H1 (cell line): Measurements from ENCODE around the gene KCNMA1. TPM values are rescaled to one million over a fixed set of nuclear protein-coding genes. Genes with fewer than 3 reads are reported as not detected.

Experiments
- CTCF ChIA-PET: fragments of 300-600 bp; sonication (Branson Sonifier 250); formaldehyde crosslinking; loops from one replicate; lab custom pipeline; 2021; ENCODE audit not compliant: partially characterized antibody; lab: Charles Lee
- POLR2A ChIA-PET: fragments of 300-600 bp; sonication (Branson Sonifier 250); formaldehyde crosslinking; loops from one replicate; lab custom pipeline; 2021; ENCODE audit warnings: inconsistent platforms; ENCODE audit not compliant: partially characterized antibody; lab: Charles Lee
- DNase-seq, 2 experiments: peaks; one replicate each; pipeline versions ENCODE4 v3.0.0 to v3.0.0-alpha.2; 2010 to 2022; ENCODE audit warnings: low spot score in 2 of 2, low read depth in 1 of 2, mixed read lengths in 1 of 2
- FAIRE-seq: peaks from 2 replicates; lab custom pipeline; 2011; peaks lifted over from hg19 to GRCh38; lab: Jason Lieb, UNC
- H2AFZ ChIP-seq: 2 replicates; pipeline ENCODE4 v1.8.1; 2012; ENCODE audit warnings: low read length, inconsistent platforms
- H2AK5ac ChIP-seq: 2 replicates; pipeline ENCODE4 v1.6.1; 2013; ENCODE audit warnings: low read depth, low read length
- H2BK120ac ChIP-seq: replicated peaks from 2 replicates; pipeline ENCODE3; 2013; ENCODE audit warnings: low read depth, low read length, inconsistent platforms
- H2BK12ac ChIP-seq: 2 replicates; pipeline ENCODE4 v1.6.1; 2013; ENCODE audit warnings: low read depth, low read length
- H2BK15ac ChIP-seq: 2 replicates; pipeline ENCODE4 v1.6.1; 2013; ENCODE audit warnings: low read length
- H2BK20ac ChIP-seq: 2 replicates; pipeline ENCODE4 v1.6.1; 2013; ENCODE audit warnings: low read length
- H2BK5ac ChIP-seq: 2 replicates; pipeline ENCODE4 v1.6.1; 2013; ENCODE audit warnings: low read depth, low read length
- H3K14ac ChIP-seq: 2 replicates; pipeline ENCODE4 v1.6.1; 2013; ENCODE audit warnings: inconsistent platforms; ENCODE audit not compliant: insufficient read length
- H3K18ac ChIP-seq: 2 replicates; pipeline ENCODE4 v1.6.1; 2013; ENCODE audit warnings: low read length; ENCODE audit errors: extremely low read depth
- H3K23ac ChIP-seq: 2 replicates; pipeline ENCODE4 v1.6.1; 2013; ENCODE audit warnings: inconsistent platforms; ENCODE audit not compliant: insufficient read length
- H3K23me2 ChIP-seq: 2 replicates; pipeline ENCODE4 v1.6.1; 2013; ENCODE audit warnings: low read depth, low read length
- H3K27ac ChIP-seq: 2 replicates; pipeline ENCODE4 v1.6.1; 2011; ENCODE audit warnings: low read depth, low read length, inconsistent platforms
- H3K27me3 ChIP-seq, 4 experiments: replicated peaks in 1 of 4; 1 replicate in 1 of 4; 2 replicates in 3 of 4; pipeline versions ENCODE4 v1.6.1 to v1.8.1; 2011 to 2013; ENCODE audit warnings: low read length in 3 of 4, mild to moderate bottlenecking in 3 of 4, inconsistent platforms in 2 of 4, mixed read lengths in 2 of 4, moderate library complexity in 1 of 4; ENCODE audit not compliant: control insufficient read depth in 3 of 4, insufficient read depth in 3 of 4; ENCODE audit errors: extremely low read depth in 1 of 4
- H3K36me3 ChIP-seq, 4 experiments: 2 replicates each; pipeline versions ENCODE4 v1.6.1 to v1.8.1; 2011 to 2013; ENCODE audit warnings: mild to moderate bottlenecking in 4 of 4, low read length in 3 of 4, moderate library complexity in 2 of 4, control low read depth in 1 of 4, inconsistent platforms in 1 of 4; ENCODE audit not compliant: insufficient read depth in 4 of 4, control insufficient read depth in 2 of 4
- H3K4ac ChIP-seq: replicated peaks from 2 replicates; pipeline ENCODE3; 2013; ENCODE audit warnings: low read length, low read depth, mixed read lengths, inconsistent platforms; ENCODE audit not compliant: insufficient read length
- H3K4me1 ChIP-seq, 4 experiments: replicated peaks in 1 of 4; 1 replicate in 1 of 4; 2 replicates in 3 of 4; pipeline versions ENCODE4 v1.6.1 to v1.8.1; 2011 to 2013; ENCODE audit warnings: low read length in 3 of 4, inconsistent platforms in 2 of 4, mixed read lengths in 1 of 4; ENCODE audit not compliant: insufficient read depth in 4 of 4, control insufficient read depth in 3 of 4
- H3K4me2 ChIP-seq, 2 experiments: 2 replicates each; pipeline versions ENCODE4 v1.6.1 to v1.8.1; 2011 to 2013; ENCODE audit warnings: low read depth in 2 of 2, low read length in 2 of 2, control low read depth in 1 of 2, inconsistent platforms in 1 of 2, mild to moderate bottlenecking in 1 of 2; ENCODE audit not compliant: insufficient read depth in 1 of 2
- H3K4me3 ChIP-seq, 4 experiments: fragments of 200-600, 300-600 bp in 1 of 4; sonication (generic), shearing (Covaris generic), sonication (Bioruptor Twin) in 1 of 4; 2 replicates each; pipeline versions ENCODE4 v1.5.1 to v1.8.1; 2011 to 2016; ENCODE audit warnings: low read length in 4 of 4, low read depth in 3 of 4, control low read depth in 2 of 4, inconsistent platforms in 2 of 4, mild to moderate bottlenecking in 2 of 4, mixed read lengths in 1 of 4, moderate library complexity in 1 of 4; ENCODE audit not compliant: insufficient read depth in 2 of 4; ENCODE audit errors: extremely low read depth in 1 of 4
- H3K56ac ChIP-seq: replicated peaks from 2 replicates; pipeline ENCODE3; 2013; ENCODE audit warnings: low read depth, mild to moderate bottlenecking, mixed read lengths, low read length, inconsistent platforms; ENCODE audit not compliant: insufficient read length
- H3K79me1 ChIP-seq: 2 replicates; pipeline ENCODE4 v1.6.1; 2013; ENCODE audit warnings: low read depth, low read length, control low read depth
- H3K79me2 ChIP-seq, 2 experiments: 2 replicates each; pipeline versions ENCODE4 v1.6.1 to v1.8.1; 2012 to 2013; ENCODE audit warnings: low read length in 2 of 2, mild to moderate bottlenecking in 2 of 2, inconsistent platforms in 1 of 2; ENCODE audit not compliant: insufficient read depth in 2 of 2, control insufficient read depth in 1 of 2
- H3K9ac ChIP-seq, 4 experiments: replicated peaks in 1 of 4; 1 replicate in 1 of 4; 2 replicates in 3 of 4; pipeline versions ENCODE4 v1.6.1 to v1.8.1; 2011 to 2013; ENCODE audit warnings: low read depth in 3 of 4, low read length in 3 of 4, control low read depth in 2 of 4, mild to moderate bottlenecking in 2 of 4, moderate library complexity in 2 of 4, inconsistent platforms in 1 of 4; ENCODE audit errors: extremely low read depth in 1 of 4
- H3K9me3 ChIP-seq, 2 experiments: 2 replicates each; pipeline versions ENCODE4 v1.6.1 to v1.8.1; 2012 to 2013; ENCODE audit warnings: mild to moderate bottlenecking in 2 of 2, moderate library complexity in 2 of 2, control low read depth in 1 of 2, inconsistent platforms in 1 of 2, low read depth in 1 of 2, low read length in 1 of 2, mixed read lengths in 1 of 2; ENCODE audit not compliant: insufficient read depth in 2 of 2
- H4K20me1 ChIP-seq, 2 experiments: replicated peaks in 1 of 2; 2 replicates each; pipeline versions ENCODE3 to v1.8.1; 2011 to 2013; ENCODE audit warnings: inconsistent platforms in 2 of 2, low read length in 2 of 2, mild to moderate bottlenecking in 1 of 2; ENCODE audit not compliant: insufficient read depth in 2 of 2, control insufficient read depth in 1 of 2
- H4K5ac ChIP-seq: 2 replicates; pipeline ENCODE4 v1.6.1; 2013; ENCODE audit warnings: low read length, low read depth, mixed read lengths, inconsistent platforms; ENCODE audit not compliant: insufficient read length
- H4K8ac ChIP-seq: 2 replicates; pipeline ENCODE4 v1.8.0; 2013; ENCODE audit warnings: mild to moderate bottlenecking, moderate library complexity, low read length, inconsistent platforms; ENCODE audit not compliant: insufficient read depth; ENCODE audit errors: extremely low read depth
- H4K91ac ChIP-seq: replicated peaks from 2 replicates; pipeline ENCODE3; 2013; ENCODE audit warnings: low read length, mixed read lengths, inconsistent platforms; ENCODE audit not compliant: insufficient read length
- CBX5 ChIP-seq: fragments of 300-800, 300-1000 bp; sonication (generic); IDR thresholded peaks from 2 replicates; pipeline ENCODE4 v1.7.1; 2016; ENCODE audit warnings: antibody characterized with exemption, low read length, low read depth
- CTBP2 ChIP-seq: IDR thresholded peaks from 2 replicates; pipeline ENCODE4 v1.7.0; 2011; ENCODE audit warnings: borderline replicate concordance, mild to moderate bottlenecking, moderate library complexity, mixed read lengths, low read length; ENCODE audit not compliant: insufficient read depth, insufficient read length
- HDAC6 ChIP-seq: IDR thresholded peaks from one replicate; pipeline ENCODE4 v1.7.1; 2012; ENCODE audit warnings: low read depth, mild to moderate bottlenecking, inconsistent platforms, low read length, moderate library complexity
- JUN ChIP-seq: IDR thresholded peaks from 2 replicates; pipeline ENCODE4 v1.6.1; 2011; ENCODE audit warnings: low read depth, mild to moderate bottlenecking, improper control_type of control experiment, low read length
- RXRA ChIP-seq: IDR thresholded peaks from 2 replicates; pipeline ENCODE4 v1.6.1; 2011; ENCODE audit warnings: low read depth, mild to moderate bottlenecking, low read length, moderate library complexity; ENCODE audit not compliant: insufficient read depth
- SAP30 ChIP-seq: fragments of 300-600 bp; sonication (generic); IDR thresholded peaks from 2 replicates; pipeline ENCODE4 v1.7.1; 2012; ENCODE audit warnings: low read length, moderate library complexity, mild to moderate bottlenecking, inconsistent platforms; ENCODE audit not compliant: insufficient read depth, insufficient replicate concordance
- TEAD4 ChIP-seq: IDR thresholded peaks from 2 replicates; pipeline ENCODE4 v1.6.1; 2012; ENCODE audit warnings: low read depth, low read length, inconsistent platforms, mixed read lengths
- WGBS, 2 experiments: shearing (Covaris generic) in 1 of 2; methylation state at CpG; one replicate each; pipeline versions ENCODE4 v1.1.6 to v1.1.7; 2013 to 2015; ENCODE audit warnings: low lambda C conversion rate in 2 of 2, mixed read lengths in 2 of 2, inconsistent platforms in 1 of 2, low coverage in 1 of 2, missing lambda C conversion rate in 1 of 2; ENCODE audit not compliant: insufficient replicate concordance in 2 of 2, insufficient coverage in 1 of 2, insufficient read length in 1 of 2; ENCODE audit errors: extremely low coverage in 1 of 2, missing lambda C conversion rate in 1 of 2; 5-methylcytosine and 5-hydroxymethylcytosine counted together
- polyA plus RNA-seq, 7 experiments: library from polyadenylated mRNA; depleted of rRNA in 3 of 7; stranded (reverse) in 5 of 7; unstranded in 2 of 7; fragments of >200 nt in 5 of 7; fragments of 200-250 nt in 2 of 7; gene quantifications; 1 replicate in 5 of 7; 2 replicates in 1 of 7; 4 replicates in 1 of 7; pipeline versions ENCODE4 v1.2.1 to v1.2.3, GENCODE V29; 2011 to 2013; ENCODE audit warnings: missing spikeins in 2 of 7, mixed read lengths in 2 of 7
- total RNA-seq: library from RNA; stranded (reverse); fragmentation: NEBNext Ultra II Directional; extraction: Animal tissue kit (Norgen Biotek cat#: 25700); gene quantifications from 2 replicates; pipeline ENCODE4 v1.2.1, GENCODE V29; 2021
- TF ChIP-seq, protein P1 (sequence below): IDR thresholded peaks from 2 replicates; pipeline ENCODE4 v1.6.1; 2012; ENCODE audit warnings: inconsistent platforms

Gene KCNMA1
- total and polyA plus RNA-seq, 2 of the 8 experiments (the other 6 are each of a cell fraction or from before 2014, with no cell fraction given): 10.2 to 11.1 TPM

DNA sequence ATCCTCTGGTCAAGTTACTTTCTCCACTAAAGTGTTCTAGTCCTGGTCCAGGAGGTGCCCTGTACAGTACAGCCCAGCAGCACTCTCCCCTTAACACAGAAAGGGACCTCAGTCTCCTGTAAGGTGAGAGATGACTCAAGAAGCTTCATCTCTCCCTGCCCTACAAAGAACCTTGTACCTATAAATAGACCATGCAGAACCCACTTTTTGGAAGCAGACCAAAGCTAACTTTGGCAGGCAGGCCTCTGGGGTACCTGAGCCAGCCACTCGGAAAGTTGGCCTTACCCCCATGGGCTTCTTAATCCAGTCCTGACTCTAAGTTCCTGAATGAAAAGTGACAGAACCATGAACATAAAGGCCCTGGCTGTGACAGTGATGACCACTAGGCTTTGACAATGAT is 454.8 kb downstream of the KCNMA1 start:
- no peak overlapping the region for H2AK5ac ChIP-seq
- H3K9ac ChIP-seq: no peak overlapping the region
- no peaks in the 10 kb centered on the region for H3K36me3 ChIP-seq
- TF ChIP-seq JUN (no peak), CTBP2 (no peak), CBX5 (no peak), HDAC6 (no peak), TEAD4 (no peak), RXRA (no peak), SAP30 (no peak)
- TF ChIP-seq, protein P1, sequence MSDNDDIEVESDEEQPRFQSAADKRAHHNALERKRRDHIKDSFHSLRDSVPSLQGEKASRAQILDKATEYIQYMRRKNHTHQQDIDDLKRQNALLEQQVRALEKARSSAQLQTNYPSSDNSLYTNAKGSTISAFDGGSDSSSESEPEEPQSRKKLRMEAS: no peak
- H3K4ac ChIP-seq: no peak overlapping the region
- no peaks in the 10 kb centered on the region for H4K20me1 ChIP-seq
- no peak overlapping the region for H3K18ac ChIP-seq
- no peak overlapping the region for H3K14ac ChIP-seq
- H2BK12ac ChIP-seq: no peak overlapping the region
- H3K79me2 ChIP-seq: no peaks in the 10 kb centered on the region
- H3K23ac ChIP-seq: no peak overlapping the region
- H3K4me3 ChIP-seq: no peak overlapping the region
- no peak overlapping the region for H3K27ac ChIP-seq
- no peak overlapping the region for H2BK15ac ChIP-seq
- H3K4me2 ChIP-seq: no peak overlapping the region
- no peak overlapping the region for H4K91ac ChIP-seq
- POLR2A ChIA-PET: interaction anchor here (1.0 kb wide), 1 partner anchor 16 kb away, joined by 3 read pairs; no protein-coding TSS in a partner anchor
- H2BK5ac ChIP-seq: no peak overlapping the region
- no peaks in the 10 kb centered on the region for H3K79me1 ChIP-seq
- no peak overlapping the region for H4K8ac ChIP-seq
- FAIRE-seq (no peak), DNase-seq (no peak)
- H3K23me2 ChIP-seq: no peaks in the 10 kb centered on the region; the same call in 1 of the 2 replicates
- WGBS, 2 experiments: 75% methylated on average over 1 of the region's 1 CpG; no CpG with 5 or more reads in 1 of the 2 experiments
- no peak overlapping the region for H2BK20ac ChIP-seq
- H3K9me3 ChIP-seq: no peaks in the 10 kb centered on the region
- H3K56ac ChIP-seq: no peak overlapping the region
- H2BK120ac ChIP-seq: no peak overlapping the region
- no peaks in the 10 kb centered on the region for H3K27me3 ChIP-seq
- H2AFZ ChIP-seq: no peak overlapping the region
- no peak overlapping the region for H4K5ac ChIP-seq
- H3K4me1 ChIP-seq: peaks cover 0 to 11% (median 6%) of the 10 kb centered on the region in 4 experiments; a peak in 5 of 7 replicates
- CTCF ChIA-PET: interaction anchor here (1.5 kb wide), 1 partner anchor 9 kb away, joined by 12 read pairs; no protein-coding TSS in a partner anchor
